GM18526 (cell line): ENCODE results near the gene MOB3B.

Source experiments
- POLR2A ChIP-seq: IDR thresholded peaks from 3 replicates; pipeline ENCODE4 v1.6.1; 2011; ENCODE audit not compliant: insufficient read length; ENCODE audit errors: extremely low read depth

Gene MOB3B

DNA sequence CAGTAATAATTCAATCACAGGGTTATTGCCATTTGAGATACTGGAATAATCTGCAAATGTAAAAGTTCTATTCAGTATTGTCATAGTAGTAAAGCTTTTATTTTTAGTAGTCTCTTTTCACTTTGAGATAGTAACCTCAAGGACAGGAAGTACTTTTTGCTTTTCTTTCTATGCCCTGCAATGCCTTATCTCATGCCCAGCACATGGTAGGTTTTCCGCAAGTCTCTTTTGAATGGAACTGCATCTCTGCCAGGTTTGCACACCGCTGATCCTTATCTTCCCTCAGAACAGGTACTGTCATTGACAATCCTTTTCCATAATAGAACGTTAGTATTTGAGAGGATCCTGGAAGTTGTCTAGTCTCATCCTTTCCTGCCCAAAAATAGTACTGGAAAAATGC, 97.3 kb downstream of the MOB3B start:
- no peak for TF ChIP-seq POLR2A

DNA sequence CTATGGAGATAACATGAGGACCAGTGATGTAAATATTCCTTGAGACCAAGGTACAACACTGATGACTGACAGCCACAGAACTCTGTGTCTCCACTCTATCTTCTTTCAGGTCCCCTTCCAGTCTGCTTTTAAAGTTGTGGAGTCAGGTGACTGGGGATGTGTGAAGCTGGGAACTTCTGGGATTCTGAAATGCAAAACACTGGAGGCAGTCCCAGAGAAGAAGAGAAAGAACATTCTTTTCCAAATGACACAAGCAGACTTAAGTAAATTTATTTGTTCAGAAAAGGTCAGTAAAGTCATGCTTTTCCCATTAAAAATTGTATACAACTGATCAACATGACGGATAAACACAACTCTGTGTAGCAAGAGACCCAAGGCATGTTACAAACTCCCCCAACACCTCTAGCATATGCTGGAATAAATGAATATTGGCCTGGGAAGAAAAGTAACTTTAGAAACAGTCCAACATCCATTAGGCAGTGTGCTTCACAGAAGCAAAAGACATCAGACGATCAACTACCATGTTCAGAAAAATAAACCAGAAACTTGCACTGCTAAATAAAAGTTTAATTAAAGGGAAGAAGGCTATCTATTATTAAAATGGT, 98.0 kb downstream of the MOB3B start:
- TF ChIP-seq POLR2A, result no peak

DNA sequence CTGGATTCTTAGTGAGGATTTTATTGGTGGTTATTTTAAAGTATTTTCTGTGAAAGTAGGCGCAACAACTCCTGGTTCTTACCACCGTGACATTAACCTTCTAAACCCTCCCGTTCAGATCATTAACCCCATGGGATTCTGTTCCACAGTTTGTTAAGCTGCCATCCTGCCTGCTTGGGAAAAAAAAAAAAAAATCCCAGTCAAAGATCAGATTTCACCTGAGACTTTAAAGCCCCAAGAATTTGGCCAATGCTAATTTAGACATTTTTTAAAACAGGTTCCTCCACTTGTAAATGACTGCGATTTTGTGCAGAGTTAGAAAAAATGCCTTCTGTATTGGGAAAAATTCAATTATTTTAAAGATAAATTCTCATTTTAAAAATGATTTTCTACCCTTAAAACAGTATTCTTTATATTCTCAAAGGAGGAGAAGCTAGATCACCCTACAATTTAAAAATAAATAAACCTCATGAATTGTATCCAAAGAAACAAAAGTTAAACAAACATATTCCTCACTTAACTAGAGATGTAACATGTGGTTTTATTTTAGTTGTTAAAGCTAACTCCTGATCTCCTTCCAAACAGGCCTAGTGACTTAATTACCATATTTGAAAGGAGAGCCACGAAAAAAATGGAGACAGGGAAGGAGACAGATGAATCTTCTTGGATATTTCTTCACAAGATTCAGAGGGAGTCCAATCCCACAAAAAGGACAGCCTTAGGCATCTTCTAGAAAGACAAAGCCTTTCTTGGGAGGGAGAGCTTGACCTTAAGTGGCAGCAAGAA, 98.7 kb downstream of the MOB3B start:
- no peak for TF ChIP-seq POLR2A

DNA sequence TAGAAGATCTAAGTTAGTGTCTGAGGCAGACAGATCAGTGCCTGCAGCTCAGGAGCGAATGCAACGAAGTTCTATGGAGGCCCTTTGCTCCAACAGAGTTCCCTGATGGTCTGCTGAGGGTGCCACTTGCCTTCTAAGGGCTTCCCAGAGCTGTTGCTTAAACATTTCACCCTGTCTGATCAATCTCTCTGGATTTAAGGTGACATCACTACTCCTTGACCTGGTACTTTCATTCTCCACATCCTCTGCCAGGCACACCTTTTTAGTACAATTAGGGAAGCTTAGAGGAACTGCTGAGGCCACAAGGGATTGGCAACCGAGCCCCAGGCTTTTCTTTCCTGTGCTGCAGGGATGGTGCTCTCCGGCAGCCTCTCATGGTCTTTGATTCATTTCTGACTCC, 99.7 kb downstream of the MOB3B start:
- no peak for TF ChIP-seq POLR2A

DNA sequence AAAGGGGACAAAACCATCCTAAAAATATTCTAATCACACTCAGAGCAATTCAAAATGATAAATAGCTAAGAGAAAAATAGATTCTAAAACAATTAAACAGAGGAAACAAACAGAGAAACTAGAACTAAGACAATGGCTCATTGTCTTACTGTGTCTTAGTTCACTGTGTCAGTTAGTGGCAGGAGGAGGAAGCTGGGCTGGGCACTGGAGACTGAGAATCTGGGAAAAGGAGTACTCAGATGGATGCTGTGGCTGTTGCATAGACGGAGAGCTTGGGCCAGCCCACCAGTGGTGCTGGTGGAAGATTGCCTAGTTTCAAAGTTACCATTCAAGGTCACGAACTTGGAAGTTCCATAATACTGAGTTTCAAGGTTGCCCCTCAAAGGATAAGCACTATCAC, 100.2 kb downstream of the MOB3B start:
- no peak for TF ChIP-seq POLR2A

DNA sequence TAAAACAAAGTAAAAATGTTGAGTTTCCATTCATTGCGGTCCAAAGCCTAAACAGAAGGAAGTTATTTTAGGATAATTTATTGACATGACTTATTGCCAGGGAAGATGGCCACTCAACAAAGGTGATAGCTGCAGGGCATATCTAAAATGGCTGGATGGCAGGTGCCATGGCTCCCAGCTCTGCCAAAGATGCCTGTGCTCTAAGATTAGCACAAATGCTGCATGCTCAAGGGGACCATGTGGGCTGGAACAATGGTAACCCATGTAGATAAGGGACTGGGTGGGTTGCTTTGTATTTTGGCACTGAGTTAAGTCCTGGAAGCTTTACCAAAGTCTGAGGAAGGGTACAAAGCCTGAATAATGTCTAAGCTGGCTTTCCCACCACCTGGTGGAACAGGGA, 101.1 kb downstream of the MOB3B start:
- TF ChIP-seq POLR2A, result no peak

DNA sequence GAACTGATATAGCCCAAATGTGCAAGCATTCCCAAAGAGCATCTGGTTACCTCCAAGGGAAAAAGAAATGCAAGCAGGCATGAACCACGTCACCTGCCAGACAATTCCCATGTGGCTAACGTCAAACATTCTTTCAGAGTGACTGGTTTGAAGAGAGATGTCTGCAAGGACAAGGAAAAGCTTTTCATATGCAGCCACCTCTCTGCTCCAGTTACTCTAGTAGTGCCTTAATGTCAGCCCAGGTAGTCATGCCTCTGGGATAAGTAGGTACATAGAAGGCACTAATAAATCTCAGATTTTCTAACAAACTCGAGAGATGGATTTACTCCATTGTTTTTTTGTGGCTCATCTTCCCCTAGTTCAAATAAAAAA, 102.4 kb downstream of the MOB3B start:
- no peak for TF ChIP-seq POLR2A

DNA sequence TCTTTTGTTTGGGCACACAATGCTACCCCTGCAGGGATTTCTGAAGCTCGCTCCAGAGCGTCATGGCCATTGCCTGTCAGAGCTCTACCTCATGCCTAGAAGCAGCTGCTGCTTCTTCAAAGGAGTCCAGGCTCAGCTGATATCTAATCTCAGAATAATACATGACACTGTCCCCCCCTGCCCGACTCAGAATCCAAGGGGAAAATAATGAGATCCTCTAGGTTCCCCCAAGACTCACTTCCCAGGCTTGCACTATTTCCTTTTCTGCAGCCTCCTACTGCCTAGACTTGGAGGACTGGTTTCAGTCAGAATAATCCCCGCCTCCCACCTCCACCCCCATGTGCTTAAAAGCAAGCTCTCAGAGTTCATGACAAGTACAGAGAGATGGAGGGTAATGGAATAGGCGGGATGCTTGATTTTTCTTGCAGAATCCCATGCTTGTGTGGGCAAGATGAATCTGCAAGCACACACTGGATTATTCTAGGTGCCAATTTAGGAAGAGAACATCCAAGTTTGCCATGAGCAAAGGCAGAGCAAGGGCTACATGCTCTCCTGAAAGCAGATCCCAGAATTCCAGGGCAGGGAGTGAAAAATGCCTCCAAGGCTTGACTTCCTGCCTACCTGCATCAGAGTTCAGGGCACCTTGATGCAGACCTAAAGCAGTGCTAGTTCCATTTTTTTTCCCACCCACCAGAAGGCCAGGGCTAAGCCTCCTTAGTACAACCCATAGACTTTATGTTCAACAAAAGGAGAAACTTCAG, 102.9 kb downstream of the MOB3B start:
- no peak for TF ChIP-seq POLR2A

DNA sequence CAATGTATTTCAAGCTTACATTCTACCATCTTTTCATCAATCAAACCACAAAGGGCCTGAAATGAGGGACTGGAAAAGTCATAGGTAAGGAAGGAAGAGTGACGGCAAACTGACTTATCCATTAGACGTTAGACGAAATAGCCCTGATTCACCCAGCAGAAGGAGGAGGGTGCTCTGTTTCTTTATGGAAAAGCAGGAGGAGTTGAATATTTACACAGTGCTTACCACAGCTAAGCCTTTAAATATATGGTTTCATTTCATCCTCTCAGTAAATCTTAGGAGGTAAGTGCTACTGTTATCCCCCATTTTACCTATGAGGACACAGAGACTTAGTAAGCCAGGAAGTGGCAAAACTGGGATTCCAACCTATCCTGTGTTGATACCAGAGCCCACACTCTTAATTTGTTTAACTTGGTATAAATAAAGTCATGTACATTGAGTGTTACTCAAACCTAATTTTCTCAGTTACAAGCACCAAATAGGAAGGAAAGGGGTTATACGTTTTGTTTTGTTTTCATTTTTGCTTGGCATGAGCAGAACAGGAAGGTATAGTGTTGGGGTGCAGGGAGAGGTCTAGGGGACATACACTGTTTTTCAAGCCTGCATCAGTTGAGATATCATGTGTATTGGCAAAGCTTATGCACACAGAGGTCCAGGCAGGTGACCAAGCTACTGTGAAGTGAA, 103.6 kb downstream of the MOB3B start:
- no peak for TF ChIP-seq POLR2A

DNA sequence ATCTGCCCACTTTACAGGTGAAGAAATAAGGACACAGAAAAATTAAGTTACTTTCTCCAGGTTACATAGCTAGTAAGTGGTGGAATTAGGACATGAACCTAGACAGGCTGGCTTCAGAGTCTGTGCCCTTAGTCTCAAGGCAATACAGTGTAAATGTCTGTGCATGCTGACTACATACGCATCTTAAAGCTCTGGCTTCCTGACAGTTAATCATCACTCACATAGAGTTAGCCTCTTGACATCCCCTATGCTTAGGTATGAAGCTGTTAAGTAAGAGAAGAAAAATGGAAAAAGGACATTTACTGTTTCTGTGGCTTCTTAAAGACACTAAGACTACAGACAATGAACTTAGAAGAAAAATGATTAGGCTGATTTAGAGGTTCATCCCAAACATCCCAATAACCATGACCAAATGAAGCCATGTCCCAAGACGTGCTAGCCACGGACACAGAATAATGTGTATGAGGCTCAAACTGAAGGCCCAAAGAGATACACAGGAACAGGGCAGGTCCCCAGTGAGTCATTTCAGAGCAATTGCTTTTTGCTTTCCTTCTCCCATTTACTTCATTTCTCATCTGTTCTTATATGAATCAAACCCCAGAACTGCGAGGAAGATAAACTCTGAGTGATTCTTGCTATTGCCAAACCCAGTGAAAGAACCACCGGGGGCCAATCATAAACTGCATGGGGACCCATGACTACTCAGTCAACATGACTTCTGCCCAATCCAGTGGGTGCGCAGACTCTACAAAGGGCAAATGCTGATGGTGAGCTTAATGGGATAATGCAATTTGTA, 105.5 kb downstream of the MOB3B start:
- TF ChIP-seq POLR2A, result no peak

DNA sequence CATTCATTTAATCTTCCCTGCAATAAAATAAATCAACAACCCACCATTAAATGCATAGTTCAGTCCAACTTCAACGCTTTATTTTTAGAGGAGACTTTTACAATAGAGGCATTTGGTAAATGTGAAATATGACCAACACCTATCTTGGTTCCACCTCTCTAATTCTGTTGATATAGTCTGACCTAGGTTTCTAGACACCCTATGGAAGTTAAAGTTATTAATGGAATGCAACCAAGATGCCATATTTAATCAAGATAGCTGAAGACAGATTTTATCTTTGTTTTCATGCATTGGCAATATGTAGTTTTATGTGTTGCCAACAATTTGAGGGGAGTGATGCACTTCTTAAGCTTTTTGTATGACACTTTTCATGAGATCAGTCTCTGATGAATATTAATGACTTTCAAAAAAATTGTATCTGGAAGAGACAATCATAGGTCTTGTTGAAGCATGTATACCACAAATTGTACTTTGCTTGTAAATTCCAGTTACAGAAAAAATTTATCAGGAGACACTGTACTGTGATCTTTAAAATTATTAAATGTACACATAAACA, 107.3 kb downstream of the MOB3B start:
- TF ChIP-seq POLR2A, result no peak

DNA sequence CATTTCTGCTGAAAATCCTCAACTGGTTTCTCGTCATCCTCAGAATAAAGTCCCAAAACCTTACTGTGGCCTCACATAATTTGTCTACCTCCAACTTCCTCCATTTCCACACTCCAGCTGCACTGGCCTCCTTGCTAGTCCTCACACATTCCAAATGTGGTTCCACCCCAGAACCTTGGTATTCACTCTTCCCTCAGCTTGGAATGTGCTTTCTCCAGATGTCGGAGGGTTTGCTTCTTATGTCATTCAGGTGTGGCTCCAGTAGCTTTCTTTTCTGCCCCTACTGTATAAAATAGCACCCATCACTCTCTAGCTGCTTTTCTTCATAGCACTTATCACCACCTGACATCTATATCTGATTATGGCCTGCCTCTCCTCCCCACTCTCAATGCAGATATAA, 108.0 kb downstream of the MOB3B start:
- TF ChIP-seq POLR2A, result no peak

DNA sequence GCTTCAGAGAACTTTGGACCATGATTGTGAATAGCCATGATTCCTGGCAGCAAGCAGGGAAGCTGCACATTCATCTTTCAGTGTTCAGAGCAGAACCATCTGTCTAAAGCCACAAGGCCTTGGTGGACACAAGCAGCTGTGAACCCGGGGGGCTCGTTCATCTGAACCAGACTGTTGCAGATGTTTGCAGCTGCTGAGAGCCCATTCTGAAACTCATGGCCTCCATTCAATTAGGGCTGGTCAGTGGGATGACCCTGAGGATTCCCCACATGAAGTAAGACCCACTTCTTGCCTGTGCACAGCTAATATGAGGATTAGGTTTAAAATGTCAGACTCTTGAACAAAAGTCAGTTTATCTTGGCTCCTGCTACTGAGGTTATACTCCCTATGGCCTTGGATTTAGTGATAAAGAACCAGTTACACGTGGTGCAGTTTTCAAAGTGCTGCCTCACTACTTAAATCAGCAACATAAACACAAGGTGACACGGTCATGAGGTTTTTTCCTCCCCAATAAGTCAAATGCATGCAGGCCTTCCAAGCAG, 115.3 kb downstream of the MOB3B start:
- no peak for TF ChIP-seq POLR2A

DNA sequence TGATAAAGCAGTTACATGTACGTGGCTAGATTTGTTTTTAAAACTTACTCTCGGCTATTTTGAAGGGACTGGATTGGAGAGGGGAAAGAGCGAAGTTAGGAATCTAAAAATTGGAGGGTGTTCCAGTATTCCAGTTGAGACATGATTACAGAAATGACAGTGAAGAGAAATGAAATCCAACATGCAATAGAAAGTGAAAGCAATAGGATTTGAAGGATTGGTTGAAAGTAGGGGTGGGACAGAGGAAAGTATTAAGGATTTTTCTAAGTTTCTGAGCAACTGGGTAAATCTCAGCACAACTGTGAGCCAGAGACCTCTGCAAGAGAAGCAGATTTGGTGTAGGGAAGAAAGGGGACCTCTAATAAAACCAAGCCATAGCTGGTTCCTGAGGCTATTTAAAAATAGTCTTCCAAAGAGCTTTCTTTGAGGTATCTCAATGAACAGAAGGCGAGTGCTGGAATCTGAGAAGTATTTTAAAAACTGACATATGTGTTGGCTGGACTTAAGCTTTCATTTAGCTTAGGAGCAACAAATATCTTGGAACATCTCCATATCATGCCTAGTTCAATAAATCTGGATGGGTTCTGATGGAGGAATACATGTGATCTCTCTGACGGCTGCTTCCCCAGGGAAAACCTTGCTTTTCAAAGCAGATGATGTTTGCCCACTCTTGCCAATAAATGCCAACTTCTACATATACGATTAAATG, 115.9 kb downstream of the MOB3B start:
- TF ChIP-seq POLR2A, result no peak
